H9 (cell line): Measurements from ENCODE around the gene KRT78. TPM values are rescaled to one million over a fixed set of nuclear protein-coding genes. Genes with fewer than 3 reads are reported as not detected.

ENCODE experiments used
- DNase-seq: peaks from one replicate; pipeline ENCODE4 v3.0.0-alpha.2; 2017
- H2AFZ ChIP-seq: one replicate; pipeline ENCODE4 v1.6.1; 2013; ENCODE audit warnings: mild to moderate bottlenecking, low read length, control low read depth, moderate library complexity
- H2AK5ac ChIP-seq: 2 replicates; pipeline ENCODE4 v1.6.1; 2013; ENCODE audit warnings: low read length, control low read depth, mixed read lengths; ENCODE audit not compliant: insufficient read length
- H2BK120ac ChIP-seq: one replicate; pipeline ENCODE4 v1.6.1; 2013; ENCODE audit warnings: low read depth, mild to moderate bottlenecking, low read length, control low read depth, inconsistent platforms; ENCODE audit not compliant: poor library complexity, severe bottlenecking
- H2BK12ac ChIP-seq: 2 replicates; pipeline ENCODE4 v1.6.1; 2013; ENCODE audit warnings: low read length, control low read depth, mixed read lengths, low read depth; ENCODE audit not compliant: insufficient read length
- H2BK15ac ChIP-seq: 2 replicates; pipeline ENCODE4 v1.6.1; 2013; ENCODE audit warnings: low read depth, low read length, control low read depth
- H2BK20ac ChIP-seq: one replicate; pipeline ENCODE4 v1.6.1; 2013; ENCODE audit warnings: low read depth, mild to moderate bottlenecking, low read length, control low read depth, inconsistent platforms; ENCODE audit not compliant: poor library complexity, severe bottlenecking
- H2BK5ac ChIP-seq: 2 replicates; pipeline ENCODE4 v1.6.1; 2013; ENCODE audit warnings: low read length, control low read depth, mixed read lengths; ENCODE audit not compliant: insufficient read length
- H3K14ac ChIP-seq: 2 replicates; pipeline ENCODE4 v1.6.1; 2013; ENCODE audit warnings: low read length, control low read depth; ENCODE audit not compliant: insufficient read depth
- H3K18ac ChIP-seq: 2 replicates; pipeline ENCODE4 v1.6.1; 2013; ENCODE audit warnings: low read depth, mild to moderate bottlenecking, mixed read lengths, low read length, control low read depth; ENCODE audit not compliant: insufficient read length
- H3K23ac ChIP-seq: 2 replicates; pipeline ENCODE4 v1.6.1; 2013; ENCODE audit warnings: low read length, control low read depth, mixed read lengths, low read depth; ENCODE audit not compliant: insufficient read length
- H3K23me2 ChIP-seq: 2 replicates; pipeline ENCODE4 v1.6.1; 2013; ENCODE audit warnings: low read depth, mild to moderate bottlenecking, mixed read lengths, low read length, control low read depth; ENCODE audit not compliant: insufficient read length, poor library complexity, severe bottlenecking
- H3K27ac ChIP-seq: 2 replicates; pipeline ENCODE4 v1.5.1; 2013; ENCODE audit warnings: low read length, control low read depth, mixed read lengths, low read depth; ENCODE audit not compliant: insufficient read length
- H3K27me3 ChIP-seq: 2 replicates; pipeline ENCODE4 v1.6.1; 2013; ENCODE audit warnings: low read length, control low read depth, inconsistent platforms; ENCODE audit not compliant: insufficient read depth
- H3K4ac ChIP-seq: 2 replicates; pipeline ENCODE4 v1.6.1; 2013; ENCODE audit warnings: low read depth, mild to moderate bottlenecking, control low read depth, inconsistent platforms, low read length, moderate library complexity
- H3K4me1 ChIP-seq: 2 replicates; pipeline ENCODE4 v1.6.1; 2013; ENCODE audit warnings: low read length, control low read depth, inconsistent platforms; ENCODE audit not compliant: insufficient read depth
- H3K4me2 ChIP-seq: 2 replicates; pipeline ENCODE4 v1.6.1; 2013; ENCODE audit warnings: low read length, control low read depth, mixed read lengths; ENCODE audit not compliant: insufficient read length, insufficient read depth
- H3K56ac ChIP-seq: 2 replicates; pipeline ENCODE4 v1.6.1; 2013; ENCODE audit warnings: low read depth, mild to moderate bottlenecking, mixed read lengths, low read length, control low read depth; ENCODE audit not compliant: insufficient read length
- H3K79me1 ChIP-seq: 2 replicates; pipeline ENCODE4 v1.6.1; 2013; ENCODE audit warnings: low read depth, mild to moderate bottlenecking, moderate library complexity, low read length, control low read depth, inconsistent platforms; ENCODE audit not compliant: insufficient read depth, poor library complexity, severe bottlenecking
- H3K79me2 ChIP-seq: 2 replicates; pipeline ENCODE4 v1.6.1; 2013; ENCODE audit warnings: low read length, control low read depth, inconsistent platforms; ENCODE audit not compliant: insufficient read depth
- H3K9ac ChIP-seq: 2 replicates; pipeline ENCODE4 v1.6.1; 2013; ENCODE audit warnings: low read length, control low read depth, mixed read lengths; ENCODE audit not compliant: insufficient read length; ENCODE audit errors: extremely low read depth
- H3K9me3 ChIP-seq: one replicate; pipeline ENCODE4 v1.6.1; 2013; ENCODE audit warnings: low read depth, low read length, inconsistent platforms; ENCODE audit not compliant: control insufficient read depth
- H3T11ph ChIP-seq: one replicate; pipeline ENCODE4 v1.6.1; 2013; ENCODE audit warnings: mild to moderate bottlenecking, low read length, control low read depth, inconsistent platforms
- H4K20me1 ChIP-seq: one replicate; pipeline ENCODE4 v1.6.1; 2013; ENCODE audit not compliant: control insufficient read depth, insufficient read length, insufficient read depth
- H4K5ac ChIP-seq: 2 replicates; pipeline ENCODE4 v1.6.1; 2013; ENCODE audit warnings: low read depth, mild to moderate bottlenecking, mixed read lengths, low read length, control low read depth; ENCODE audit not compliant: insufficient read length
- H4K8ac ChIP-seq: replicated peaks from 2 replicates; pipeline ENCODE4 v1.6.1; 2013; ENCODE audit warnings: low read length, control low read depth, mixed read lengths, low read depth; ENCODE audit not compliant: insufficient read length
- H4K91ac ChIP-seq: 2 replicates; pipeline ENCODE4 v1.6.1; 2013; ENCODE audit warnings: low read depth, mild to moderate bottlenecking, moderate library complexity, mixed read lengths, low read length, control low read depth; ENCODE audit not compliant: insufficient read length
- H3K27ac Mint-ChIP-seq, 3 experiments: 2 replicates in 2 of 3; 3 replicates in 1 of 3; pipeline ENCODE4 v1.8.0; 2020 to 2021; ENCODE audit warnings: mixed read lengths in 3 of 3, mild to moderate bottlenecking in 1 of 3, moderate library complexity in 1 of 3
- H3K27me3 Mint-ChIP-seq: 2 replicates; pipeline ENCODE4 v1.8.0; 2021; ENCODE audit warnings: low read depth, mild to moderate bottlenecking, moderate library complexity, mixed read lengths
- H3K36me3 Mint-ChIP-seq, 3 experiments: 2 replicates in 2 of 3; 3 replicates in 1 of 3; pipeline ENCODE4 v1.8.0; 2020 to 2021; ENCODE audit warnings: low read depth in 3 of 3, mixed read lengths in 3 of 3; ENCODE audit not compliant: insufficient read depth in 1 of 3
- H3K4me1 Mint-ChIP-seq, 2 experiments: 2 replicates each; pipeline ENCODE4 v1.8.0; 2020; ENCODE audit warnings: mixed read lengths in 2 of 2
- H3K4me3 Mint-ChIP-seq, 2 experiments: 2 replicates in 1 of 2; 3 replicates in 1 of 2; pipeline ENCODE4 v1.8.0; 2020 to 2021; ENCODE audit warnings: mild to moderate bottlenecking in 2 of 2, mixed read lengths in 2 of 2, moderate library complexity in 1 of 2
- H3K9me3 Mint-ChIP-seq, 2 experiments: 2 replicates in 1 of 2; 3 replicates in 1 of 2; pipeline ENCODE4 v1.8.0; 2020; ENCODE audit warnings: mild to moderate bottlenecking in 2 of 2, mixed read lengths in 2 of 2, moderate library complexity in 1 of 2
- CTCF ChIP-seq: fragments of 200-600 bp; sonication (generic); conservative IDR thresholded peaks from 3 replicates; pipeline ENCODE4 v1.8.0; 2021; ENCODE audit warnings: antibody characterized with exemption, mild to moderate bottlenecking
- WGBS: extraction: QIAGEN DNeasy Blood & Tissue Kit; methylation state at CpG from one replicate; pipeline ENCODE4 v1.1.7; 2013; ENCODE audit warnings: missing lambda C conversion rate, low lambda C conversion rate, mixed read lengths; ENCODE audit not compliant: insufficient read length; ENCODE audit errors: extremely low coverage; 5-methylcytosine and 5-hydroxymethylcytosine counted together
- total RNA-seq: library from RNA; stranded (reverse); gene quantifications from 2 replicates; pipeline ENCODE4 v1.2.1, GENCODE V29; 2021

KRT78 gene
- total RNA-seq, 1 experiment from 2014 or later: not detected

DNA sequence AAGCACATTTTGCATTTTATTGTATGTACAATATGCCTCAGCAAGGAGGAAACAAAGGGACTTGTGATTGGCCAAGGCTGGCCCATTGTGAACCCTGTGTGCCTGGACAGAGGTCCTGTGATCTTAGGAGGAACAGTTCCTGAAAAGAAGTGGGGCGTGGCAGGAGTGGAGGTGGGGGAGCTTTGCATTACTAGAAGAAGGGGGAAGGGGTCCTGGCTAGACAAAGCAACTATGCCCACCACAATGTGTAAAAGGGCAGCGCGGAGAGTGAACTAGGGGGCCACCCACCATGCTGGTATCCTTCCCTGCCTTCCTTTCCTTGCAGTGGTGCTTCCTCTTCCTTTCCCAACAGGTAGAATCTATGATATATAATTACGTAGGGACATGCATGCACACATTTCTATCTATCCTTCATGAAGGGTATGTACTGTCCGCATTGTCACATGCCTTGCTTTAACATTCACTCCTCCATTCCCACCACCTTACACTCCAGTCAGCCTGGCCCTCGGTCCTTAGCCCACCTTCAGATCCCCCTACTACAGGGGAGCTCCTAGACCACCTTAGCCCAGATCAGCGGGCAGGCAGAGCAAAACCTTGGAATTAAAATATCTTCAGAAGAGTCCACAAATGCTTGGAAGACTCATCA lies 43.5 kb upstream of the KRT78 start:
- H3K4me2 ChIP-seq: no peak overlapping the region
- no peak overlapping the region for H3K4ac ChIP-seq
- Mint-ChIP-seq H3K4me1 (0 out of 4 replicates have a peak, but pooled peaks cover 0 to 3% of the 10 kb centered on the region in 2 experiments), H3K27me3 (no peaks in the 10 kb centered on the region), H3K27ac (no peak overlapping the region), H3K36me3 (peaks cover 2 to 11% (median 11%) of the 10 kb centered on the region in 3 experiments; a peak in 4 of 7 replicates), H3K9me3 (peaks cover 0 to 3% of the 10 kb centered on the region in 2 experiments; a peak in 2 of 5 replicates), H3K4me3 (no peak overlapping the region)
- H2AK5ac ChIP-seq: no peak overlapping the region
- H2BK20ac ChIP-seq: no peak overlapping the region
- no peak for DNase-seq
- H4K20me1 ChIP-seq: no peaks in the 10 kb centered on the region
- no peak overlapping the region for H3K18ac ChIP-seq
- H3K4me1 ChIP-seq: no peaks in the 10 kb centered on the region
- no peaks in the 10 kb centered on the region for H3K23me2 ChIP-seq
- no peak overlapping the region for H2BK120ac ChIP-seq
- no peak overlapping the region for H3K27ac ChIP-seq
- no peak overlapping the region for H2BK5ac ChIP-seq
- no peak overlapping the region for H3T11ph ChIP-seq
- H3K79me1 ChIP-seq: no peaks in the 10 kb centered on the region
- no peak overlapping the region for H2AFZ ChIP-seq
- no peak overlapping the region for H3K23ac ChIP-seq
- H4K91ac ChIP-seq: no peak overlapping the region
- H3K9me3 ChIP-seq: no peaks in the 10 kb centered on the region
- no peaks in the 10 kb centered on the region for H3K27me3 ChIP-seq
- no peak overlapping the region for H3K14ac ChIP-seq
- no peak overlapping the region for H2BK12ac ChIP-seq
- no peak overlapping the region for H2BK15ac ChIP-seq
- WGBS: no CpG with 5 or more reads among the region's 7 CpGs
- H3K79me2 ChIP-seq: no peaks in the 10 kb centered on the region
- H4K5ac ChIP-seq: no peak overlapping the region
- no peak overlapping the region for H4K8ac ChIP-seq
- no peak for TF ChIP-seq CTCF
- H3K9ac ChIP-seq: no peak overlapping the region
- H3K56ac ChIP-seq: no peak overlapping the region
